GM10248 (cell line): ENCODE measurements around the gene PPIH.
"Not testable (repeated sequence)": the region's sequence is repeated elsewhere in the genome, so short reads cannot be mapped to it uniquely, and the experiment has no call there.

Experiments
- CTCF ChIA-PET: fragments of 300-600 bp; sonication (Branson Sonifier 250); formaldehyde crosslinking; extraction: SDS; loops from one replicate; lab custom pipeline; 2021; ENCODE audit warnings: antibody characterized with exemption; lab: Yijun Ruan, JAX
- POLR2A ChIA-PET: fragments of 350-650 bp; sonication (Branson Sonifier 250); formaldehyde crosslinking; extraction: SDS; loops from one replicate; lab custom pipeline; 2020; ENCODE audit warnings: antibody characterized with exemption; lab: Yijun Ruan, JAX
- DNase-seq: peaks from one replicate; pipeline ENCODE4 v3.0.0; 2012; ENCODE audit errors: extremely low spot score
- TF ChIP-seq, protein P1 (sequence below): IDR thresholded peaks from 2 replicates; pipeline ENCODE4 v1.5.1; 2012; ENCODE audit warnings: mild to moderate bottlenecking, low read depth; ENCODE audit errors: extremely low read depth, missing control alignments, control extremely low read depth

Gene PPIH

DNA sequence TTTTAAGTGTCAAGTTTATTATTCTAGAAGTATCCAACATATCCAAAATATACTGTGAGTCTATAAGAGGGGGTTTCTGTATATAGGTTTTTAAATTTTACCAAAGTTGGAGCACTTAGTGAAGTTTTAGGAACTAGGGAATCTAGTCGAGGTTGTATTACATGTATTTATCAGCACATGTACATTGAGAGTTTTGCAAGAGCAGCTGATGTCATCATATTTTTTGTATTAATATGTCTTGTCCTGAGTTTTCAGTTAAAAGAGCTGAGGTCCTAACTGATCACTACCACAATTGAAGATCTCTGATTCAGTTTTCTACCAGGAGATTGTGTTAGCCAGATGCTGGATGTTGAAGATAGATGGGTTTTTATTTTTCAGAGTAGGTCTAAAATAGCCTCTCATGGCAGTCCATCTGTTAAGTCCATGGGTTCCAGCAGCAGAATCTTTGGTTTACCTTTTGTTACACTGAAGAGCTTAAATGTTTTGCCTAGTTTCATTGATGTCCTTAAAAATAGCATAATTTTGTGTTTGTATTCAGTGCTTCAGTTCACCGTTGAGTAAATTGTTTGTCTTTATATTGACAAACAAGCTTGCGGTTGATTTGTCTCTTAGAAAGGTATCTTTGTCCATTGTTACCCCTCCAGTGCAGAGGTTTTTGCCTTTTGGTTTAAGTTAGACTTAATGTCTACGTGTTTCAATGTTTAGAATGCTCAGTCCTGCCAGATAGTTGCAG, 40.0 kb downstream of the PPIH start:
- ChIA-PET CTCF (no interaction called here), POLR2A (no interaction called here)
- TF ChIP-seq, protein P1, sequence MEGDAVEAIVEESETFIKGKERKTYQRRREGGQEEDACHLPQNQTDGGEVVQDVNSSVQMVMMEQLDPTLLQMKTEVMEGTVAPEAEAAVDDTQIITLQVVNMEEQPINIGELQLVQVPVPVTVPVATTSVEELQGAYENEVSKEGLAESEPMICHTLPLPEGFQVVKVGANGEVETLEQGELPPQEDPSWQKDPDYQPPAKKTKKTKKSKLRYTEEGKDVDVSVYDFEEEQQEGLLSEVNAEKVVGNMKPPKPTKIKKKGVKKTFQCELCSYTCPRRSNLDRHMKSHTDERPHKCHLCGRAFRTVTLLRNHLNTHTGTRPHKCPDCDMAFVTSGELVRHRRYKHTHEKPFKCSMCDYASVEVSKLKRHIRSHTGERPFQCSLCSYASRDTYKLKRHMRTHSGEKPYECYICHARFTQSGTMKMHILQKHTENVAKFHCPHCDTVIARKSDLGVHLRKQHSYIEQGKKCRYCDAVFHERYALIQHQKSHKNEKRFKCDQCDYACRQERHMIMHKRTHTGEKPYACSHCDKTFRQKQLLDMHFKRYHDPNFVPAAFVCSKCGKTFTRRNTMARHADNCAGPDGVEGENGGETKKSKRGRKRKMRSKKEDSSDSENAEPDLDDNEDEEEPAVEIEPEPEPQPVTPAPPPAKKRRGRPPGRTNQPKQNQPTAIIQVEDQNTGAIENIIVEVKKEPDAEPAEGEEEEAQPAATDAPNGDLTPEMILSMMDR = no peak
- no peak for DNase-seq

DNA sequence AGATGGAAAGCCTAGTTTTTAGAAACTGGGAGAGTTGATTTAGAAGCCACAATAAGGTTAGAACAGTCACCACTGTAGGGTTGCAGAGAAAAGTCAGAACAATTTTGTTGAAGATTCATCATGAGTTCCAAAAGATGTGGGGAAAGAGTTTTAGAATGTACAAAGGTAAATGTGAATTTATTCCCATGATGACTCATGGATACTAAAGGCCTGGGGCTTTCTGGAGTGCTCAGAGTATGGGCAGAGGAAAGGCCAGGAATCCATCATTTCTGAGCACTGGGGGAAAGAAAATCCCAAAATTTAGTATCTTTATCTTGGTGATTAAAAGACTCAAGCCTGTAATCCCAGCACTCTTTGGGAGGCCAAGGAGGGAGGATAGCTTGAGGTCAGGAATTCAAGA, 41.8 kb downstream of the PPIH start:
- TF ChIP-seq, protein P1 = no peak
- no peak for DNase-seq
- ChIA-PET POLR2A (no interaction called here), CTCF (no interaction called here)

DNA sequence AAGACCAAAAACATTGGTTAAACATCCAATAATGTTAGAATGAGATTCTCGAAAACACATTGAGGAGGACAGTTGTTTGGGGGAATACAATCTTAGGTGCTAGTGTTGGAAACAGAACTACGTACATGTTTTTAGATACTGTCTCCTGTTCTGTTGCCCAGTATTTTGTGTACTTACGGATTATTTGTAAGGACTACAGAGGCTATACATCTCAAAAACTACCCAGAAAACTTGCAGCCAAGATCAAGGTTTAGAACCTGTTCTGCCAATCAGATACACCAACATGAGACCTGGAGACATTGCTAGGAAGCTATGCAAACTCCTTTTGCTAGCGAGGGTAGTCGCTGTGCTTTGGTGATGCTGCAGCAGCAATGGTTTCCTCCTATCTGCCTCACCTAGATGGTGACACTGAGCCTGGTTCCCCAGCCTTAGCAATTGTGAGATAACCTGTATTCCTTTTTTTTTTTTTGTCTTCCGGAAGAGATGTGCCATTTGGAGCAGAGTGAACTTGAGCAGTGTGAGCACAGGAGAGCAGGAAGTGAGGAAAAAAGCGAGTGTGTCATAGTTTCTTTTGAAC, 45.8 kb downstream of the PPIH start:
- DNase-seq = no peak
- ChIA-PET CTCF (no interaction called here), POLR2A (no interaction called here)
- TF ChIP-seq, protein P1 = no peak

DNA sequence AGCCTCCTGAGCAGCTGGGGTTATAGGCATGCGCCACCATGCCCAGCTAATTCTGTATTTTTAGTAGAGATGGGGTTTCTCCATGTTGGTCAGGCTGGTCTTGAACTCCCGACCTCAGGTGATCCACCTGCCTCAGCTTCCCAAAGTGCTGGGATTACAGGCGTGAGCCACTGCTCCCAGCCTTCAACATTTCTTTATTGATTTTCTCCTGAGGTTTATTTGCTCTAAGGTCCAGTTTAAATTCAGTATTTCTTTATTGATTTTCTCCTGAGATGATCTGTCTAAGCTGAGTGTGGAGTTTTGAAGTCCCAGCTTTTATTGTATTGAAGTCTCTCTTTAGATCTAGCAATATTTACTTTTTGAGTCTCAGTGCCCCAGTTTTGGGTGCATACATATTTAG, 54.6 kb downstream of the PPIH start:
- CTCF ChIA-PET, POLR2A ChIA-PET, DNase-seq: not testable (repeated sequence)

DNA sequence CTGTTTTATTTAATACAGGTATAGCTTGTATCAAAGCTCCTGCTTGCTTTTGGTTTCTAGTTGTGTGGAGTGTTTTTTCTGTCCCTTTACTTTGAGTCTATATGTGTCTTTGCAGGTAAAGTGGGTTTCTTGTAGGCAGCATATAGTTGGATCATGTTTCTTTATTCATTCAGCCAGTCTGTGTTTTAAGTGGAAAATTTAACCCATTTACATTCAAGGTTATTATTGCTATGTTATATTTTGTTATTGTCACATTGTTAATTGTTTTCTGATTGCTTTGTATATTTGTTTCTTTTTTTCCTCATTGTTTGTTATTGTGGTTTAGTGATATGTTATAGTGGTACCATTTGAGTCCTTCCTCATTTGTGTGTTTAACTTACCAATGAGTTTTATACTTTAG, 55.1 kb downstream of the PPIH start:
- CTCF ChIA-PET = no interaction called here
- TF ChIP-seq, protein P1 = no peak
- POLR2A ChIA-PET = no interaction called here
- no peak for DNase-seq

DNA sequence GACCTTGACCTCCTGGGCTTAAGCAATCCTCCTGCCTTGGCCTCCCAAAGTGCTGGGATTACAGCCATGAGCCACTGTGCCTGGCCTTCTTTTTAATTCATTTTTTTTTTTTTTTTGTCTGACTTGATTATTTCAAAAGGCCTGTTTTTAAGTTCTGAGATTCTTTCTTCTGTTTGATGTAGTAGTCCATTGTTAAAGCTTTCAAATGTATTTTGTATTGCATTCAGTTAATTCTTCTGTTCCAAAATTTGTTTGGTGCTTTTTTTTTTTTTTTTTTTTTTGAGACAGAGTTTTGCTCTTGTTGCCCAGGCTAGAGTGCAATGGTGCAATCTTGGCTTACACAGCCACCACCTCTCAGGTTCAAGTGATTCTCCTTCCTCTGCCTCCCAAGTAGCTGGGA, 56.2 kb downstream of the PPIH start:
- CTCF ChIA-PET = interaction anchor here (0.9 kb wide), 1 partner anchor 48 kb away, joined by 3 read pairs; no protein-coding TSS in a partner anchor
- POLR2A ChIA-PET = interaction anchor here (0.7 kb wide), 1 partner anchor 44 kb away, joined by 6 read pairs; no protein-coding TSS in a partner anchor
- DNase-seq = not testable (repeated sequence)

DNA sequence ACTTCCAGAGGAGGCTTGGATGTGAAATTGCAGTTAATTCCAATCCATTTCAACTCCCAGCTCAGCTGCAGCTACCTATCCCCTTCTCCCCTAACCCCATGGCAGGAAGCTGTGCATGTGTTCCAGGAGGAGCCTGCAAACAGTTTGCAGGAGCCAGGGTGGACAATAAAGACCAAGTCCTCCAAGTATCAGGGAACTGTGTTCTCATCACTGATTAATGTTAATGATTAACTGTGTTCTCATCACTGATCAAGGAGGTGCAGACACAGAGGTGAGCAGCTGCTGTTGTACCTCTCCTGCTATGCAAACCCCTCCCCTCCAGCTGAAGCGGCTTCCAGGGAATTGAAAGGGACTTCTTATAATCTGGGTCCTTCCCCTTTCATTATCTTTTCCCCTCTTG, 62.6 kb downstream of the PPIH start:
- DNase-seq = no peak
- CTCF ChIA-PET = no interaction called here
- TF ChIP-seq, protein P1 = no peak
- POLR2A ChIA-PET = no interaction called here
